Measurements from ENCODE around the gene COA1.

COA1 gene

GRCh38 chr7:43592326-43592725, 137.0 kb downstream of the COA1 start:
- no peak for DNase-seq (ENCODE audit: low read depth in 2 of 2)

GRCh38 chr7:43591558-43592180, 137.7 kb downstream of the COA1 start:
- no peak for DNase-seq (ENCODE audit: low read depth in 2 of 2)

GRCh38 chr7:43590862-43591557, 138.3 kb downstream of the COA1 start:
- no peak for DNase-seq (ENCODE audit: low read depth in 2 of 2)

- no peak for DNase-seq (ENCODE audit: low read depth in 2 of 2)
These were observed 139.6 kb downstream of the COA1 start for GRCh38 chr7:43589728-43590127.
